ENCODE data around the gene NLGN1.
A peak's percentile ranks its signal among the peaks of the same experiment; 100 is the strongest.

Gene NLGN1

GRCh38 chr3:173644086-173645082 is 246.8 kb downstream of the NLGN1 start:
- no peak for DNase-seq

DNA sequence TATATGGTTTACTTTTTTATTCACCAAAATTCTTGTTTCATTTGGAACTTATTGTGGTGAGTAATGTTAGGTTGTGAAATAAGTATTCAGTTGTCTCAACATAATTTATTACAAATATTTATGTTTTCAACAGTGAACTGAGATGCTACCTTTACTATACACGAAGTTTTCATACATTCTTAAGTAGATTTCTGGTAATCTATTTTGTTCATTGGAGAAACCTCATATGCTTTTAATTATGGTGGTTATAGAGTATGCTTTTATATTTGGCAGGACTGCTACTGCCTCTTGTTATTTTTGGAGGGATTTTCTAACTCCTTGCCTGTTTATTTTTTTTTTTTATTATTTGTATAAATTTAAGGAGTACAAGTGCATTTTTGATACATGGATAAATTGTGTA is 253.1 kb downstream of the NLGN1 start:
- no peak for DNase-seq

DNA sequence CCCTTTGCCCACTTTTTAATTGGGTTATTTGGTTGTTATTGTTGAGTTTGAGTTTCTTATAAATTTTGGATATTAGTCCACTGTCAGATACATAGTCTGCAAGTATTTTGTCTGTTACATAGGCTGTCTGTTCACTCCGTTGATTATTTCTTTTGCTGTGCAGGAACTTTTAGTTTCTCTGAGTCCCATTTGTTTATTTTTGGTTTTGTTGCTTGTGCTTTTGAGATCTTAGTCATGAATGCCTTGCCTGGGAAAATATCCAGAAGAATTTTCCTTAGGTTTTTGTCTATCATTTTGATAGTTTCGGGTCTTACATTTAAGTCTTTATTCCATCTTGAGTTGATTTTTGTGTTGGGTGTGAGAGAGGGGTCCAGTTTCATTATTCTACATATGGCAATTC is 254.5 kb downstream of the NLGN1 start:
- DNase-seq = no peak

GRCh38 chr3:173653781-173654180 is 256.2 kb downstream of the NLGN1 start:
- no peak for DNase-seq

- DNase-seq = no peak
Observed at GRCh38 chr3:173659972-173660371, 262.4 kb downstream of the NLGN1 start.

GRCh38 chr3:173660645-173661299 is 263.2 kb downstream of the NLGN1 start:
- DNase-seq = no peak

DNA sequence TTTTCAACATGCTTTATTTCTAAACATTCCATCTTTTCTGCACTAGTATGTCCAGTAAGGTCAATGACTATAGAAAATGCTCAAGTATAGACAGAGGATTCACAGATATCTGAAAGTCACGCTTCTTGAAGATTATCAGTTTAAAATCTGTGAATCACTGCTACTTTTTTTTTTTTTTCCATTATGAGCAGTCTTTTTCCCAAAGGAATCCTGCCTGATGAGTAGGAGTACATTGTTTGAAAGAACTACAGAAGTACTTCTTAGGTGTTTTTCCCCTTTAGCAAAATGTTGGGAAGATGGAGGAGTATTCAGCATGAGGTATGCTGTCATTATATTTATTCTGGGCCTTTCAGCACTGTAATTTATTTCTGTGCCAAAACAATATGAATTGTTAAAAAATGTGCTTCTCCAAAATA is 266.2 kb downstream of the NLGN1 start:
- DNase-seq = no peak

DNA sequence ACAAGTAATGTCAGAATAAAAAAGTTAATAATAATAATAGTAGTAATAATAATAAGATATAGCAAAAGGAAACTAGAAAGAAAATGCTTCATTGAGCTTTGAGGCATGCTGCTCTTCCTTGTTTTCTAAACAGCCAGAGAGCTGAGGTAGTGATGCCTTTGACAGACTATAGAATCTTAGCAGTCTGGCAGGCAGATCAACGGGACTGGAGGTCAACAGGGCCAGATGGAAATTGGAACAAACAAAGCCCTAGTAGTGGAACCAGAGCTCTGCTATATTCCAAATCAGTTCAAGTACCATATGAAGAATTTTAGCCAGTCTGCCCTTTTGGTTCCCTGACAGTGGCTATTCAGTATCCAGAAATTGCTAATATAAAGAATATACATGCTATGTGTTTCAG is 278.6 kb downstream of the NLGN1 start:
- DNase-seq = no peak

GRCh38 chr3:173681188-173681678 is 283.7 kb downstream of the NLGN1 start:
- DNase-seq = no peak

- no peak for DNase-seq
Observed at GRCh38 chr3:173685456-173685855, 287.9 kb downstream of the NLGN1 start.

GRCh38 chr3:173688216-173688842 is 290.8 kb downstream of the NLGN1 start:
- DNase-seq = no peak

GRCh38 chr3:173690542-173691180 is 293.1 kb downstream of the NLGN1 start:
- DNase-seq = no peak

DNA sequence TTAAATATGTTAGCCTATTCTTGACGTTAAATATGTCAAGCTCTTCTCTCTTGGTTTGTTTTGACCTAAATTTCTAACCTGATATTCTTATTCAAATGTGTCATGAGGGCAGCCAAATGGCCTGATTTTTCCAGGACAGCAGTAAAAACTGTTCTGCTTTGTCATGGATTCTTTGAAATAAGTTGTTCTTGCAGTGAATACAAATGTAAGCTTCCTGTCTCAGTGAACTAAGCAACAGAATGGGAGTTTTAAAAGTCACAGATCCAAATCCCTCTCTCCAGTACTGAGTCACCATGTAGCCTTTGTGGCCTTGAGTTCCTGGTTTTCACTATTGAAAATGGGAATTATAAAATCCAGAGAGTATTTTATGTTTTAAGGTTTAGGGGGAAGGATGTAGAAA is 301.8 kb downstream of the NLGN1 start:
- DNase-seq = no peak

- no peak for DNase-seq
Observed at GRCh38 chr3:173700336-173700735, 302.8 kb downstream of the NLGN1 start.

GRCh38 chr3:173702561-173702960 is 305.0 kb downstream of the NLGN1 start:
- no peak for DNase-seq

DNA sequence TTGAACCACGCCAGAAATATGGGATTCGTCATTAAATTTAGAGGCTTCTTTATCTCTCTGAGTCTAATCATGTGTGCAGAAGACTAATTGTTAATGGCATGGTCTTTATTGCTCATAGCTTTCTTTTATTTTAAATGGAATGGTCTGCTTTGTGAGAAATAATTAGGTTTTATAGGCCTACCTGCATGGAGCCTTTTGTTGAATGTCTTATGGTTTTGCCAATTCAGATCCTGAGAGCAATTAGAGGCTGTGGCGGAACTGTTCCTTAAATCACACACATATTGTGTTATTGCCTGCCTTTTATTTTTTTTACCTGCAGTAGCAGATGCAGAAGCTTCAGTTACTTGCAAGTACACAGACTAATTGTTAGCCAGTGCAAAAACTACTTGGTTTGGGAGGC is 306.2 kb downstream of the NLGN1 start:
- no peak for DNase-seq

DNA sequence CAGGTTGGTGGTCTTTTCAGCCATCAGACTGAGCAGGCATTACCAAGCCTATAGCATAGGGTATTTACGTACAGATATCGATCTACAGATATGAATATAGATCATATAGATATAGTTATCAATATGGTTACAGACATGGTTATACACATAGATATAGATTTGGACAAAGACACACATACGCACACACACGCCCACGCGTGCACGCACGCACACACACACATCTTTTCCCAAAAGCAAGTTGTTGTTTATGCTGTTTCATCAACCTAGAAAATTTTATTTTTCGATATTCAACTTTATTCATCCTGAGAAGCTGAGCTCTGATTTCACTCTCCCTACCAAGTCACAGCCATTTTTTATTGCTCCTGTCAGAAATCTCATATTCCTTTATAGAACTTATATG is 309.1 kb downstream of the NLGN1 start:
- no peak for DNase-seq

- DNase-seq = peak; percentile 54
Observed at GRCh38 chr3:173708191-173708590, 310.6 kb downstream of the NLGN1 start.

DNA sequence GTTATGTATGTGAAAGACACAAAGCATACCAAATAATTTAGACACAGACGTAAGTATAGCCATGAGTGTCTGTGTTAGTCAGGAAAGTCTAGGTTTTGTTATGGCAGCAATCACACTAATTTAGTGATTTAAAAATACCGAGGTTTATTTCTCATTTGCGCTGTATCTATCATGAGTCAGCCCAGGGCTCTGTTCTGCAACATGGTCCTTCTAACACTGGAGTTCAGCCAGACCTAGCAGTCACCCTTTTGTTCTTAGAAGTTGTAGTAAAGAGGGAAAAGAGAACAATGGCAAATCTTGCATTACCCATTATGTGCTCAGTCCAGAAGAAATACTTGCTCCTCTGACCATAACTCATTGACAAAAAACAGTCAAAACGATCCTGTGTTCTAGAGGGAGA is 311.5 kb downstream of the NLGN1 start:
- DNase-seq = no peak

DNA sequence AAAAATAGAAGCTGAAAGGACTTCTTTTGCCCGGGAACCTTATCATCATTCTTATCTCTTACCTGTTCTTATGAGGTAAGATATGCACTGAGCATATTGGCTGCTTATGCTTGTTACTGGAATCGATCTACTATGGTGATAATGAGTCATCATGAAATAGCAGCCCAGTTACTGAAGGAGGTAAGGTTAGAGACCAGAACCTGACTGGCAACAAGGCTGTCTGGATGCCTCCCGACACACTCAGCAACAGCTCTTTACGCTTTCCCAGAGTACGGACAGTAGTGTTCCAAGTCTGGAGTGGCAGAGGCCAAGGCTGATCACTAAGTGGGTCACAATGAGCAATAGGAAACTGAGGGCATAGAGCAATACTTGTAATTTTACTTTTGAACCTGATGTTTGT is 314.1 kb downstream of the NLGN1 start:
- peak; percentile 57 for DNase-seq

- DNase-seq = no peak
Observed at GRCh38 chr3:173719585-173719984, 322.0 kb downstream of the NLGN1 start.

GRCh38 chr3:173725507-173725906 is 328.0 kb downstream of the NLGN1 start:
- DNase-seq = no peak

DNA sequence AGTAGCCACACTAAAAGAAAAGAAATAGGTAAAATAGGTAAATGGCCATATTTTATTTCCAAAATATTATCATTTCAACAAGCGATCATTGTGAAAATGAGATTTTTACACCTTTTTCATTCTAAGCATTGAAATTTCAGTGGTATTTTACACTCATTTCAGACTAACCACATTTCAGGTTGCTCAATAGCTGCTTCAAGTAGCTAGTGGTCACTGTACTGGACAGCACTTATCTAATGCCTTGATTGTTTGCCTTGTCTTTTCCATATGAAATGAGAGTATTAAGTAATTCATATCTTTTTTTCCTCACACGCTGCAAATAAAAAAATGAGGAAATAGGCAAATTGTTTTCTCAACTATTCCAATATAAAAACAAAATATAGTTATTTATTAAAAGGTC is 332.8 kb downstream of the NLGN1 start:
- no peak for DNase-seq

All from islet precursor cell (in vitro differentiated cells).